ENCODE results near the gene MAN1A1.

MAN1A1 gene

GRCh38 chr6:119324718-119325117, 24.8 kb downstream of the MAN1A1 start:
- no peak for DNase-seq

- no peak for DNase-seq
Measured at GRCh38 chr6:119323931-119324330, 25.6 kb downstream of the MAN1A1 start.

- no peak for DNase-seq
Measured at GRCh38 chr6:119323478-119323877, 26.1 kb downstream of the MAN1A1 start.

GRCh38 chr6:119322715-119323350, 26.7 kb downstream of the MAN1A1 start:
- no peak for DNase-seq

GRCh38 chr6:119322034-119322433, 27.5 kb downstream of the MAN1A1 start:
- no peak for DNase-seq

- no peak for DNase-seq
Measured at GRCh38 chr6:119319694-119320093, 29.9 kb downstream of the MAN1A1 start.

- DNase-seq: no peak
Measured at GRCh38 chr6:119318730-119319129, 30.8 kb downstream of the MAN1A1 start.

GRCh38 chr6:119318176-119318575, 31.4 kb downstream of the MAN1A1 start:
- DNase-seq: no peak

GRCh38 chr6:119317007-119317406, 32.6 kb downstream of the MAN1A1 start:
- no peak for DNase-seq

- no peak for DNase-seq
Measured at GRCh38 chr6:119314885-119315272, 34.7 kb downstream of the MAN1A1 start.

GRCh38 chr6:119313937-119314884, 35.4 kb downstream of the MAN1A1 start:
- DNase-seq: peak; percentile 2

- no peak for DNase-seq
Measured at GRCh38 chr6:119312875-119313338, 36.7 kb downstream of the MAN1A1 start.

GRCh38 chr6:119312441-119312840, 37.1 kb downstream of the MAN1A1 start:
- no peak for DNase-seq

- no peak for DNase-seq
Measured at GRCh38 chr6:119311514-119312142, 37.9 kb downstream of the MAN1A1 start.

- DNase-seq: no peak
Measured at GRCh38 chr6:119310486-119311036, 39.0 kb downstream of the MAN1A1 start.

- no peak for DNase-seq
Measured at GRCh38 chr6:119308991-119309657, 40.4 kb downstream of the MAN1A1 start.

- DNase-seq: no peak
Measured at GRCh38 chr6:119308048-119308570, 41.5 kb downstream of the MAN1A1 start.

- no peak for DNase-seq
Measured at GRCh38 chr6:119307056-119307455, 42.5 kb downstream of the MAN1A1 start.

GRCh38 chr6:119306396-119306968, 43.1 kb downstream of the MAN1A1 start:
- no peak for DNase-seq

- no peak for DNase-seq
Measured at GRCh38 chr6:119303164-119303887, 46.2 kb downstream of the MAN1A1 start.

- DNase-seq: no peak
Measured at GRCh38 chr6:119301429-119301828, 48.1 kb downstream of the MAN1A1 start.
